ENCODE measurements around the gene CARHSP1.

DNA sequence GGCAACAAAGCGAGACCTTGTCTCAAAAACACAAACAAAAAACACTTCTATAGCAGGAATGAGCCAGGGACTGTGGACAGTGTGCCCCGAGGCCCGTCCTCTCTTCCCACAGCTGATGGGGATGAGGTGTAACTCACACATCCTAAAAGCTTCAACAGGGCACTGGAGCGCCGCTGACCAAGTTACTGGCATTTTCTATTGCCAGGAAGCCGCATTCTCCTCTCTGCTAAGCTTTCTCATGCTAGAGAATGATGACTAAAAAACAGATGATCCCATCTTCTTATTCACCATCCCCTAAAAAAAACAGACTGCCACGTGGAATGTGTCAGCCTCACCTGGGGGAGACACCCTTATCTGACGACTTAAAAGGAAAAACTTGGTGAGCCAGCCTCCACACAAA is 16.3 kb downstream of the CARHSP1 start:
- TF ChIP-seq POLR2A (IDR thresholded peaks at IDR 0.05; ENCODE audit: low read length), result no peak
- TF ChIP-seq GATA1 (IDR thresholded peaks at IDR 0.05; ENCODE audit: low read depth, low read length), result no peak
